Breast epithelium (tissue), 3 donors: ENCODE data around the gene ENTPD7.

Experiments
- POLR2A ChIP-seq: fragments of 450-650 bp; IDR thresholded peaks from one replicate; pipeline ENCODE4 v1.6.1; 2016; ENCODE audit warnings: antibody characterized with exemption, mild to moderate bottlenecking, moderate library complexity
- TF ChIP-seq, protein P1 (sequence below), 3 donors: fragments of 450-650 bp; IDR thresholded peaks; one replicate each; pipeline ENCODE4 v1.5.1; 2016 to 2017; ENCODE audit warnings: antibody characterized with exemption in 3 of 3, mild to moderate bottlenecking in 3 of 3, moderate library complexity in 3 of 3

GRCh38 chr10:99667108-99667751 is 7.9 kb downstream of the ENTPD7 start:
- TF ChIP-seq, protein P1, sequence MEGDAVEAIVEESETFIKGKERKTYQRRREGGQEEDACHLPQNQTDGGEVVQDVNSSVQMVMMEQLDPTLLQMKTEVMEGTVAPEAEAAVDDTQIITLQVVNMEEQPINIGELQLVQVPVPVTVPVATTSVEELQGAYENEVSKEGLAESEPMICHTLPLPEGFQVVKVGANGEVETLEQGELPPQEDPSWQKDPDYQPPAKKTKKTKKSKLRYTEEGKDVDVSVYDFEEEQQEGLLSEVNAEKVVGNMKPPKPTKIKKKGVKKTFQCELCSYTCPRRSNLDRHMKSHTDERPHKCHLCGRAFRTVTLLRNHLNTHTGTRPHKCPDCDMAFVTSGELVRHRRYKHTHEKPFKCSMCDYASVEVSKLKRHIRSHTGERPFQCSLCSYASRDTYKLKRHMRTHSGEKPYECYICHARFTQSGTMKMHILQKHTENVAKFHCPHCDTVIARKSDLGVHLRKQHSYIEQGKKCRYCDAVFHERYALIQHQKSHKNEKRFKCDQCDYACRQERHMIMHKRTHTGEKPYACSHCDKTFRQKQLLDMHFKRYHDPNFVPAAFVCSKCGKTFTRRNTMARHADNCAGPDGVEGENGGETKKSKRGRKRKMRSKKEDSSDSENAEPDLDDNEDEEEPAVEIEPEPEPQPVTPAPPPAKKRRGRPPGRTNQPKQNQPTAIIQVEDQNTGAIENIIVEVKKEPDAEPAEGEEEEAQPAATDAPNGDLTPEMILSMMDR (IDR thresholded peaks at IDR 0.05) = no peak
- TF ChIP-seq POLR2A = no peak
